GM12873 (cell line): Measurements from ENCODE around the gene MFF.

ENCODE experiments used
- CTCF ChIP-seq: IDR thresholded peaks from 2 replicates; pipeline ENCODE4 v1.5.1; 2012; ENCODE audit warnings: low read depth, mild to moderate bottlenecking, moderate library complexity, low read length, control low read depth; ENCODE audit not compliant: insufficient read depth; ENCODE audit errors: missing control alignments

Gene MFF

GRCh38 chr2:227317834-227318233, 7.2 kb upstream of the MFF start:
- no peak for TF ChIP-seq CTCF

GRCh38 chr2:227320305-227321094, 4.6 kb upstream of the MFF start:
- no peak for TF ChIP-seq CTCF

- TF ChIP-seq CTCF = no peak
Observed at GRCh38 chr2:227322530-227323205, 2.4 kb upstream of the MFF start.

- TF ChIP-seq CTCF = no peak
Observed at GRCh38 chr2:227323818-227324217, 1.2 kb upstream of the MFF start.

GRCh38 chr2:227324642-227324994, 433 bp upstream of the MFF start:
- TF ChIP-seq CTCF = no peak

GRCh38 chr2:227325839-227326195, 766 bp downstream of the MFF start:
- TF ChIP-seq CTCF = no peak

GRCh38 chr2:227326783-227327182, 1.7 kb downstream of the MFF start:
- no peak for TF ChIP-seq CTCF
